K562 (cell line): ENCODE data around the gene AHSG.

Source experiments
- BDP1 ChIP-seq: IDR thresholded peaks from 3 replicates; pipeline ENCODE4 v1.6.1; 2011; ENCODE audit not compliant: insufficient read length, insufficient read depth
- BRCA1 ChIP-seq, 2 experiments: fragments of 450-650 bp in 1 of 2; sonication (generic) in 1 of 2; formaldehyde crosslinking in 1 of 2; IDR thresholded peaks; 2 replicates each; pipeline versions ENCODE4 v1.5.0 to v1.6.1; 2017 to 2020; ENCODE audit warnings: mild to moderate bottlenecking in 1 of 2, missing genetic modification reagents in 1 of 2
- CAMTA2 ChIP-seq: fragments of 250-450 bp; sonication (Bioruptor Pico); conservative IDR thresholded peaks from 2 replicates; pipeline ENCODE4 v1.5.1; 2022
- EP300 ChIP-seq: IDR thresholded peaks from 2 replicates; pipeline ENCODE4 v1.6.1; 2012; ENCODE audit warnings: low read length, improper control_type of control experiment
- JUND ChIP-seq, 2 experiments: IDR thresholded peaks; 2 replicates in 1 of 2; 3 replicates in 1 of 2; pipeline ENCODE4 v1.6.1; 2011; ENCODE audit warnings: borderline replicate concordance in 2 of 2, low read depth in 2 of 2, low read length in 2 of 2, improper control_type of control experiment in 1 of 2, missing biosample characterization in 1 of 2, missing genetic modification characterization in 1 of 2, missing genetic modification reagents in 1 of 2
- PHB ChIP-seq: fragments of 250-450 bp; sonication (Bioruptor Pico); IDR thresholded peaks from 2 replicates; pipeline ENCODE4 v1.5.0; 2021
- SETDB1 ChIP-seq: IDR thresholded peaks from one replicate; pipeline ENCODE4 v1.6.1; 2012; ENCODE audit warnings: low read length, control low read depth, inconsistent platforms
- SOX6 ChIP-seq: fragments of 450-650 bp; IDR thresholded peaks from 2 replicates; pipeline ENCODE4 v1.6.1; 2014; ENCODE audit warnings: mild to moderate bottlenecking
- TF ChIP-seq, protein P1 (sequence below): sonication (generic); formaldehyde crosslinking; IDR thresholded peaks from 2 replicates; pipeline ENCODE4 v1.8.0; 2022; ENCODE audit warnings: missing genetic modification reagents, mild to moderate bottlenecking, moderate library complexity, borderline replicate concordance
- TF ChIP-seq, protein P2 (sequence below), 2 experiments: fragments of 450-650 bp; formaldehyde crosslinking in 1 of 2; IDR thresholded peaks; 2 replicates each; pipeline versions ENCODE4 v1.4.0 to v1.6.1; 2014 to 2020; ENCODE audit warnings: mild to moderate bottlenecking in 2 of 2, borderline replicate concordance in 1 of 2, low read depth in 1 of 2
- TF ChIP-seq, protein P3 (sequence below), 3 experiments: IDR thresholded peaks in 2 of 3; conservative IDR thresholded peaks in 1 of 3; 2 replicates each; pipeline ENCODE4 v1.5.1; 2011 to 2012; ENCODE audit warnings: low read length in 3 of 3, mild to moderate bottlenecking in 3 of 3, control low read depth in 2 of 3, improper control_type of control experiment in 1 of 3, inconsistent platforms in 1 of 3, low read depth in 1 of 3, mixed read lengths in 1 of 3, moderate library complexity in 1 of 3; ENCODE audit not compliant: insufficient read depth in 2 of 3

DNA sequence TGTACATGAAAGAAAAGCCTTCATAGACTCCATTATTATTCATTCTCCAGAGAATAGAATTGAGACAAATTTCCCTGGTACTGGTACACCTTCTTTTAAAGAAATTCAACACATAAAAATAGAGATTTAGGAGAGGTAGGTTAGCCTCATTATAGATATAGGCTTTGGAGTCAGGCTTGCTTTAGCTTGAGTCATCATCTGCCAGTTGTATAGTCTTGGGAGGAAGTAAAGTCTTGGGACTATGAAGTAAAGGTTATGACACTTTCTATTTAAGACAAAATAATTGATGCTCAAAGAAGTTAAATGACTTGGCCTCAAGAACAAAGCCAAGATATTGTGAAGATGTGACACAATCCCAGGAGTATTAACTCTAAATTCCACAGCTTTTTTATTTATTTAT is 57.3 kb downstream of the AHSG start:
- no peak for TF ChIP-seq BDP1
- TF ChIP-seq BRCA1 (IDR thresholded peaks at IDR 0.05): no peak
- TF ChIP-seq BRCA1 (CRISPR knock-in tag; IDR thresholded peaks at IDR 0.05): no peak
- TF ChIP-seq SOX6: no peak
- TF ChIP-seq, protein P1, sequence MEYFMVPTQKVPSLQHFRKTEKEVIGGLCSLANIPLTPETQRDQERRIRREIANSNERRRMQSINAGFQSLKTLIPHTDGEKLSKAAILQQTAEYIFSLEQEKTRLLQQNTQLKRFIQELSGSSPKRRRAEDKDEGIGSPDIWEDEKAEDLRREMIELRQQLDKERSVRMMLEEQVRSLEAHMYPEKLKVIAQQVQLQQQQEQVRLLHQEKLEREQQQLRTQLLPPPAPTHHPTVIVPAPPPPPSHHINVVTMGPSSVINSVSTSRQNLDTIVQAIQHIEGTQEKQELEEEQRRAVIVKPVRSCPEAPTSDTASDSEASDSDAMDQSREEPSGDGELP: no peak
- TF ChIP-seq, protein P2, sequence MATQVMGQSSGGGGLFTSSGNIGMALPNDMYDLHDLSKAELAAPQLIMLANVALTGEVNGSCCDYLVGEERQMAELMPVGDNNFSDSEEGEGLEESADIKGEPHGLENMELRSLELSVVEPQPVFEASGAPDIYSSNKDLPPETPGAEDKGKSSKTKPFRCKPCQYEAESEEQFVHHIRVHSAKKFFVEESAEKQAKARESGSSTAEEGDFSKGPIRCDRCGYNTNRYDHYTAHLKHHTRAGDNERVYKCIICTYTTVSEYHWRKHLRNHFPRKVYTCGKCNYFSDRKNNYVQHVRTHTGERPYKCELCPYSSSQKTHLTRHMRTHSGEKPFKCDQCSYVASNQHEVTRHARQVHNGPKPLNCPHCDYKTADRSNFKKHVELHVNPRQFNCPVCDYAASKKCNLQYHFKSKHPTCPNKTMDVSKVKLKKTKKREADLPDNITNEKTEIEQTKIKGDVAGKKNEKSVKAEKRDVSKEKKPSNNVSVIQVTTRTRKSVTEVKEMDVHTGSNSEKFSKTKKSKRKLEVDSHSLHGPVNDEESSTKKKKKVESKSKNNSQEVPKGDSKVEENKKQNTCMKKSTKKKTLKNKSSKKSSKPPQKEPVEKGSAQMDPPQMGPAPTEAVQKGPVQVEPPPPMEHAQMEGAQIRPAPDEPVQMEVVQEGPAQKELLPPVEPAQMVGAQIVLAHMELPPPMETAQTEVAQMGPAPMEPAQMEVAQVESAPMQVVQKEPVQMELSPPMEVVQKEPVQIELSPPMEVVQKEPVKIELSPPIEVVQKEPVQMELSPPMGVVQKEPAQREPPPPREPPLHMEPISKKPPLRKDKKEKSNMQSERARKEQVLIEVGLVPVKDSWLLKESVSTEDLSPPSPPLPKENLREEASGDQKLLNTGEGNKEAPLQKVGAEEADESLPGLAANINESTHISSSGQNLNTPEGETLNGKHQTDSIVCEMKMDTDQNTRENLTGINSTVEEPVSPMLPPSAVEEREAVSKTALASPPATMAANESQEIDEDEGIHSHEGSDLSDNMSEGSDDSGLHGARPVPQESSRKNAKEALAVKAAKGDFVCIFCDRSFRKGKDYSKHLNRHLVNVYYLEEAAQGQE (IDR thresholded peaks at IDR 0.05; ENCODE audit: borderline replicate concordance): no peak
- TF ChIP-seq, protein P2 (CRISPR knock-in tag; IDR thresholded peaks at IDR 0.05; ENCODE audit: low read depth): no peak
- no peak for TF ChIP-seq EP300
- no peak for TF ChIP-seq SETDB1
- TF ChIP-seq, protein P3, sequence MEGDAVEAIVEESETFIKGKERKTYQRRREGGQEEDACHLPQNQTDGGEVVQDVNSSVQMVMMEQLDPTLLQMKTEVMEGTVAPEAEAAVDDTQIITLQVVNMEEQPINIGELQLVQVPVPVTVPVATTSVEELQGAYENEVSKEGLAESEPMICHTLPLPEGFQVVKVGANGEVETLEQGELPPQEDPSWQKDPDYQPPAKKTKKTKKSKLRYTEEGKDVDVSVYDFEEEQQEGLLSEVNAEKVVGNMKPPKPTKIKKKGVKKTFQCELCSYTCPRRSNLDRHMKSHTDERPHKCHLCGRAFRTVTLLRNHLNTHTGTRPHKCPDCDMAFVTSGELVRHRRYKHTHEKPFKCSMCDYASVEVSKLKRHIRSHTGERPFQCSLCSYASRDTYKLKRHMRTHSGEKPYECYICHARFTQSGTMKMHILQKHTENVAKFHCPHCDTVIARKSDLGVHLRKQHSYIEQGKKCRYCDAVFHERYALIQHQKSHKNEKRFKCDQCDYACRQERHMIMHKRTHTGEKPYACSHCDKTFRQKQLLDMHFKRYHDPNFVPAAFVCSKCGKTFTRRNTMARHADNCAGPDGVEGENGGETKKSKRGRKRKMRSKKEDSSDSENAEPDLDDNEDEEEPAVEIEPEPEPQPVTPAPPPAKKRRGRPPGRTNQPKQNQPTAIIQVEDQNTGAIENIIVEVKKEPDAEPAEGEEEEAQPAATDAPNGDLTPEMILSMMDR (IDR thresholded peaks at IDR 0.05 in 2 of 3, conservative IDR thresholded peaks at IDR 0.05 in 1 of 3; ENCODE audit: insufficient read depth in 2 of 3, low read depth in 1 of 3, low read length in 3 of 3): no peak
- TF ChIP-seq PHB (CRISPR knock-in tag): no peak
- TF ChIP-seq CAMTA2 (CRISPR knock-in tag): no peak
- no peak for TF ChIP-seq JUND (IDR thresholded peaks at IDR 0.05; ENCODE audit: borderline replicate concordance, low read depth, low read length)
- TF ChIP-seq JUND (tag; IDR thresholded peaks at IDR 0.05; ENCODE audit: borderline replicate concordance, low read depth, low read length): no peak
